ENCODE results near the gene PLCH2.

The PLCH2 gene

DNA sequence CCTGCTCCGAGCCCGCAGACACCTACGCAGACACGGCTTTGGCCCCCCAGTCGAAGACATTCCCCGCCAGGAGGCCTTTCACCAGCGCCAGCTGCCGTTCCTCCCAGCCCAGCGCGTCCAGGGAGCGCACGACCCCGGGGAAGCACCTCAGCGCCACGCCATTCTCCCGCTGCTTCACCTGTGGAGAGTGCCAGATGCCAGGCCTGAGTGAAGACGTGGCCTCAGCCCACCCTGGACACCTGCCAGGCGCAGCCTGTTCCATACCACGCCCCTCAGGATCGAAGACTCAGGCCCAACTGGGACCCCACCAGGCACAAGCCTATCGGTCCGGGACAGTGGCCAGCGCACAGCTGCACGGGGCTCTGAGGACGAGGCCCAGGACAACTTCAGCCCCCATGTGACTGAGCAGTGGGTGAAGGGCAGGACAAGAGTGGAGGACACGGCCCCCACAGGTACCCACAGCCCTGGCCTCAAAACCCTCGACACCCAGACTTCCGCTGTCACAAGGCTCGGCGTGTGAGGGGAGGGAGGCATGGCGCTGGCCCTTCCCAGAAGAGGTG lies 36.9 kb downstream of the PLCH2 start:
- Histone ChIP-seq H3K4me3 (ENCODE audit: low read depth, low read length, poor library complexity, severe bottlenecking) (no peak overlapping the region), H3K27me3 (ENCODE audit: insufficient read depth, low read length) (no peaks in the 10 kb centered on the region)
- no peak for TF ChIP-seq EZH2 (IDR thresholded peaks at IDR 0.05; ENCODE audit: borderline replicate concordance, low read length)
- no peak for TF ChIP-seq CTCF (IDR thresholded peaks at IDR 0.05; ENCODE audit: low read length)

GRCh38 chr1:2513939-2514652 lies 38.0 kb downstream of the PLCH2 start:
- Histone ChIP-seq H3K79me2 (ENCODE audit: insufficient read depth, low read length) (no peaks in the 10 kb centered on the region), H4K20me1 (ENCODE audit: insufficient read depth, low read length) (no peaks in the 10 kb centered on the region), H3K36me3 (ENCODE audit: insufficient read depth, low read length) (peaks cover 94% of the 10 kb centered on the region), H3K4me3 (ENCODE audit: low read depth, low read length, poor library complexity, severe bottlenecking) (no peak overlapping the region), H2AFZ (ENCODE audit: low read length) (no peak overlapping the region), H3K27me3 (ENCODE audit: insufficient read depth, low read length) (no peaks in the 10 kb centered on the region), H3K27ac (ENCODE audit: low read depth, low read length, poor library complexity, severe bottlenecking) (no peak overlapping the region), H3K4me1 (ENCODE audit: insufficient read depth, low read length, severe bottlenecking) (no peaks in the 10 kb centered on the region), H3K9me2 (ENCODE audit: low read depth, low read length) (no peaks in the 10 kb centered on the region), H3F3A (ENCODE audit: insufficient read depth, low read length) (no peaks in the 10 kb centered on the region), H3K9ac (ENCODE audit: low read length) (no peak overlapping the region), H3K4me2 (ENCODE audit: low read length) (no peak overlapping the region), H3K9me3 (ENCODE audit: low read length) (no peaks in the 10 kb centered on the region)
- TF ChIP-seq EZH2 (IDR thresholded peaks at IDR 0.05; ENCODE audit: borderline replicate concordance, low read length) = no peak
- TF ChIP-seq CTCF (IDR thresholded peaks at IDR 0.05; ENCODE audit: low read length) = no peak

More for the DNA sequence above, 36.9 kb downstream of the PLCH2 start:
- Histone ChIP-seq H3K79me2 (ENCODE audit: insufficient read depth, low read length) (no peaks in the 10 kb centered on the region), H3K9me3 (ENCODE audit: low read length) (no peaks in the 10 kb centered on the region), H3K9ac (ENCODE audit: low read length) (no peak overlapping the region), H3K4me1 (ENCODE audit: insufficient read depth, low read length, severe bottlenecking) (no peaks in the 10 kb centered on the region), H3K27ac (ENCODE audit: low read depth, low read length, poor library complexity, severe bottlenecking) (no peak overlapping the region), H2AFZ (ENCODE audit: low read length) (no peak overlapping the region), H3K4me2 (ENCODE audit: low read length) (no peak overlapping the region), H3K36me3 (ENCODE audit: insufficient read depth, low read length) (peaks cover 90% of the 10 kb centered on the region), H3F3A (ENCODE audit: insufficient read depth, low read length) (no peaks in the 10 kb centered on the region), H4K20me1 (ENCODE audit: insufficient read depth, low read length) (no peaks in the 10 kb centered on the region), H3K9me2 (ENCODE audit: low read depth, low read length) (no peaks in the 10 kb centered on the region)

- TF ChIP-seq CTCF (IDR thresholded peaks at IDR 0.05; ENCODE audit: low read length) (no peak), EZH2 (IDR thresholded peaks at IDR 0.05; ENCODE audit: borderline replicate concordance, low read length) (no peak)
- Histone ChIP-seq H3K4me1 (ENCODE audit: insufficient read depth, low read length, severe bottlenecking) (no peaks in the 10 kb centered on the region), H3K27me3 (ENCODE audit: insufficient read depth, low read length) (no peaks in the 10 kb centered on the region), H3K4me2 (ENCODE audit: low read length) (no peak overlapping the region), H3F3A (ENCODE audit: insufficient read depth, low read length) (no peaks in the 10 kb centered on the region), H4K20me1 (ENCODE audit: insufficient read depth, low read length) (no peaks in the 10 kb centered on the region), H3K9me3 (ENCODE audit: low read length) (no peaks in the 10 kb centered on the region), H3K9me2 (ENCODE audit: low read depth, low read length) (no peaks in the 10 kb centered on the region), H2AFZ (ENCODE audit: low read length) (no peak overlapping the region), H3K36me3 (ENCODE audit: insufficient read depth, low read length) (peaks cover 94% of the 10 kb centered on the region), H3K4me3 (ENCODE audit: low read depth, low read length, poor library complexity, severe bottlenecking) (no peak overlapping the region), H3K27ac (ENCODE audit: low read depth, low read length, poor library complexity, severe bottlenecking) (no peak overlapping the region), H3K9ac (ENCODE audit: low read length) (no peak overlapping the region), H3K79me2 (ENCODE audit: insufficient read depth, low read length) (no peaks in the 10 kb centered on the region)
Measured at GRCh38 chr1:2514863-2515762, 39.0 kb downstream of the PLCH2 start.
